Measurements from ENCODE around the gene UPK3BL2. TPM values are rescaled to one million over a fixed set of nuclear protein-coding genes. Genes with fewer than 3 reads are reported as not detected.
"Not testable (repeated sequence)": the region's sequence is repeated elsewhere in the genome, so short reads cannot be mapped to it uniquely, and the experiment has no call there.

UPK3BL2 gene
- total RNA-seq, 1 donor from 2014 or later: 1.3 TPM

- DNase-seq (ENCODE audit: low read depth, low spot score): not testable (repeated sequence)
These were observed 48.9 kb downstream of the UPK3BL2 start for GRCh38 chr7:102494473-102495149.

DNA sequence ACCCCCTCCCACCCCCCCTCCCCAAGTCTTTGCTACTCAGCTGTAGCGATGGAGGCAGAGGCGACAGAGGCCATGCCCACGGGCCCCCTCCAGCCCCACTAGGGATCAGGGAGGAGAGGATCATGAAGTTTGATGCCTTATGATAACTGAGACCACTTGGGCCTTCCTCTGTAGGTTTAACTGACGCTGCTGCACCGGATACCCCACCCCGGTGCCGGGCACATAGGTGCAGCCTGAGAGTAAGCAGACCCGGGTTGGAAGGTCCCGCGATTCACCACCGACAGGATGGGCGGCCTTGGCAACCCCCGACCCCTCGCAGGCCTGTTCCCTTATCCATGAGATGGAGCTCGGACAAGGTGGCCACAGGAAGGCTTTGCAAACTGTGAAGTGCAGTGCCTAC, 49.5 kb downstream of the UPK3BL2 start:
- DNase-seq (ENCODE audit: low read depth, low spot score): not testable (repeated sequence)

- not testable (repeated sequence) for DNase-seq (ENCODE audit: low read depth, low spot score)
These were observed 50.1 kb downstream of the UPK3BL2 start for GRCh38 chr7:102493220-102493935.

- not testable (repeated sequence) for DNase-seq (ENCODE audit: low read depth, low spot score)
These were observed 52.9 kb downstream of the UPK3BL2 start for GRCh38 chr7:102490529-102491075.

Other genes with a start within 250 kb of the UPK3BL2 start
- not detected in 2 replicates for gene SPDYE6, start 187.3 kb downstream of the UPK3BL2 start, total RNA-seq
- 13.8 and 14.3 TPM in 2 replicates for gene PRKRIP1, start 147.3 kb downstream of the UPK3BL2 start, total RNA-seq
- 84.0 and 102 TPM in 2 replicates for gene ORAI2, start 110.1 kb downstream of the UPK3BL2 start, total RNA-seq
- gene ALKBH4, start 78.8 kb downstream of the UPK3BL2 start, total RNA-seq: 11.5 and 13.4 TPM in 2 replicates
- 27.1 and 35.7 TPM in 2 replicates for gene LRWD1, start 78.7 kb downstream of the UPK3BL2 start, total RNA-seq
- gene POLR2J, start 64.8 kb downstream of the UPK3BL2 start, total RNA-seq: 38.6 and 42.0 TPM in 2 replicates
- gene RASA4B, start 25.9 kb downstream of the UPK3BL2 start, total RNA-seq: 1.5 and 2.2 TPM in 2 replicates
- not detected in 2 replicates for gene SPDYE2, start 7.5 kb upstream of the UPK3BL2 start, total RNA-seq
- 16.9 and 21.8 TPM in 2 replicates for gene POLR2J3, start 28.9 kb upstream of the UPK3BL2 start, total RNA-seq
- 2.5 and 3.6 TPM in 2 replicates for gene RASA4, start 73.1 kb upstream of the UPK3BL2 start, total RNA-seq
- 5.3 and 8.6 TPM in 2 replicates for gene UPK3BL1, start 99.1 kb upstream of the UPK3BL2 start, total RNA-seq
- not detected in 2 replicates for gene SPDYE2B, start 106.6 kb upstream of the UPK3BL2 start, total RNA-seq
- 1.7 and 2.6 TPM in 2 replicates for gene POLR2J2, start 128.0 kb upstream of the UPK3BL2 start, total RNA-seq
- gene FAM185A, start 205.3 kb upstream of the UPK3BL2 start, total RNA-seq: 8.8 and 10.9 TPM in 2 replicates